H1 (cell line): ENCODE results near the gene DNAJB12. TPM values are rescaled to one million over a fixed set of nuclear protein-coding genes. Genes with fewer than 3 reads are reported as not detected.

ENCODE experiments used
- ASH2L ChIP-seq: fragments of 200-600, 300-600 bp; sonication (generic); IDR thresholded peaks from one replicate; pipeline ENCODE4 v1.7.1; 2017; ENCODE audit warnings: low read length
- BRCA1 ChIP-seq: IDR thresholded peaks from 2 replicates; pipeline ENCODE4 v1.6.1; 2012; ENCODE audit warnings: low read depth, low read length, improper control_type of control experiment
- EGR1 ChIP-seq: IDR thresholded peaks from 2 replicates; pipeline ENCODE4 v1.6.1; 2011; ENCODE audit warnings: low read depth, low read length, borderline replicate concordance
- MAFK ChIP-seq: IDR thresholded peaks from 2 replicates; pipeline ENCODE4 v1.6.1; 2012; ENCODE audit warnings: low read depth, mild to moderate bottlenecking, improper control_type of control experiment, low read length
- NRF1 ChIP-seq: IDR thresholded peaks from 2 replicates; pipeline ENCODE4 v1.6.1; 2011; ENCODE audit warnings: mild to moderate bottlenecking, low read depth, low read length, improper control_type of control experiment
- POLR2AphosphoS5 ChIP-seq: IDR thresholded peaks from 2 replicates; pipeline ENCODE4 v1.6.1; 2011; ENCODE audit warnings: low read depth, low read length
- RAD21 ChIP-seq, 2 experiments: IDR thresholded peaks in 1 of 2; conservative IDR thresholded peaks in 1 of 2; 2 replicates each; pipeline ENCODE4 v1.6.1; 2011; ENCODE audit warnings: low read depth in 2 of 2, low read length in 2 of 2, improper control_type of control experiment in 1 of 2, inconsistent platforms in 1 of 2, mild to moderate bottlenecking in 1 of 2, moderate library complexity in 1 of 2
- TCF12 ChIP-seq: IDR thresholded peaks from 2 replicates; pipeline ENCODE4 v1.6.1; 2011; ENCODE audit warnings: low read depth, mild to moderate bottlenecking, low read length
- polyA plus RNA-seq, 7 experiments: library from polyadenylated mRNA; depleted of rRNA in 3 of 7; stranded (reverse) in 5 of 7; unstranded in 2 of 7; fragments of >200 nt in 5 of 7; fragments of 200-250 nt in 2 of 7; gene quantifications; 1 replicate in 5 of 7; 2 replicates in 1 of 7; 4 replicates in 1 of 7; pipeline versions ENCODE4 v1.2.1 to v1.2.3, GENCODE V29; 2011 to 2013; ENCODE audit warnings: missing spikeins in 2 of 7, mixed read lengths in 2 of 7
- total RNA-seq: library from RNA; stranded (reverse); fragmentation: NEBNext Ultra II Directional; extraction: Animal tissue kit (Norgen Biotek cat#: 25700); gene quantifications from 2 replicates; pipeline ENCODE4 v1.2.1, GENCODE V29; 2021
- TF ChIP-seq, protein P1 (sequence below), 3 experiments: IDR thresholded peaks; 1 replicate in 2 of 3; 2 replicates in 1 of 3; pipeline versions ENCODE4 v1.5.1 to v1.6.1; 2011; ENCODE audit warnings: low read length in 3 of 3, mild to moderate bottlenecking in 3 of 3, inconsistent platforms in 2 of 3, low read depth in 1 of 3, moderate library complexity in 1 of 3; ENCODE audit not compliant: insufficient read depth in 1 of 3; ENCODE audit errors: control extremely low read depth in 1 of 3

The DNAJB12 gene
- total and polyA plus RNA-seq, 2 of the 8 experiments (the other 6 are each of a cell fraction or from before 2014, with no cell fraction given), result 10.8 to 20.5 TPM

- TF ChIP-seq NRF1 (no peak), POLR2AphosphoS5 (no peak), MAFK (no peak), ASH2L (no peak), RAD21 (IDR thresholded peaks at IDR 0.05 in 1 of 2, conservative IDR thresholded peaks at IDR 0.05 in 1 of 2; ENCODE audit: low read depth in 2 of 2, low read length in 2 of 2) (peak; percentile 71 to 77), TCF12 (no peak), EGR1 (peak; percentile 63; the same call in 1 of the 2 replicates), BRCA1 (no peak)
- TF ChIP-seq, protein P1, sequence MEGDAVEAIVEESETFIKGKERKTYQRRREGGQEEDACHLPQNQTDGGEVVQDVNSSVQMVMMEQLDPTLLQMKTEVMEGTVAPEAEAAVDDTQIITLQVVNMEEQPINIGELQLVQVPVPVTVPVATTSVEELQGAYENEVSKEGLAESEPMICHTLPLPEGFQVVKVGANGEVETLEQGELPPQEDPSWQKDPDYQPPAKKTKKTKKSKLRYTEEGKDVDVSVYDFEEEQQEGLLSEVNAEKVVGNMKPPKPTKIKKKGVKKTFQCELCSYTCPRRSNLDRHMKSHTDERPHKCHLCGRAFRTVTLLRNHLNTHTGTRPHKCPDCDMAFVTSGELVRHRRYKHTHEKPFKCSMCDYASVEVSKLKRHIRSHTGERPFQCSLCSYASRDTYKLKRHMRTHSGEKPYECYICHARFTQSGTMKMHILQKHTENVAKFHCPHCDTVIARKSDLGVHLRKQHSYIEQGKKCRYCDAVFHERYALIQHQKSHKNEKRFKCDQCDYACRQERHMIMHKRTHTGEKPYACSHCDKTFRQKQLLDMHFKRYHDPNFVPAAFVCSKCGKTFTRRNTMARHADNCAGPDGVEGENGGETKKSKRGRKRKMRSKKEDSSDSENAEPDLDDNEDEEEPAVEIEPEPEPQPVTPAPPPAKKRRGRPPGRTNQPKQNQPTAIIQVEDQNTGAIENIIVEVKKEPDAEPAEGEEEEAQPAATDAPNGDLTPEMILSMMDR (IDR thresholded peaks at IDR 0.05; ENCODE audit: control extremely low read depth in 1 of 3, insufficient read depth in 1 of 3, low read depth in 1 of 3, low read length in 3 of 3), result peak; percentile 44 to 57 (median 47)
Observed at GRCh38 chr10:72375585-72375984, 20.9 kb upstream of the DNAJB12 start (continued).
